CD4-positive, alpha-beta T cell treated with Interleukin-10 for 1 hour (primary cell): Measurements from ENCODE around the gene TMEM63A.

ENCODE experiments used
- DNase-seq: peaks from one replicate; pipeline ENCODE4 v3.0.0-alpha.2; 2020

The TMEM63A gene

DNA sequence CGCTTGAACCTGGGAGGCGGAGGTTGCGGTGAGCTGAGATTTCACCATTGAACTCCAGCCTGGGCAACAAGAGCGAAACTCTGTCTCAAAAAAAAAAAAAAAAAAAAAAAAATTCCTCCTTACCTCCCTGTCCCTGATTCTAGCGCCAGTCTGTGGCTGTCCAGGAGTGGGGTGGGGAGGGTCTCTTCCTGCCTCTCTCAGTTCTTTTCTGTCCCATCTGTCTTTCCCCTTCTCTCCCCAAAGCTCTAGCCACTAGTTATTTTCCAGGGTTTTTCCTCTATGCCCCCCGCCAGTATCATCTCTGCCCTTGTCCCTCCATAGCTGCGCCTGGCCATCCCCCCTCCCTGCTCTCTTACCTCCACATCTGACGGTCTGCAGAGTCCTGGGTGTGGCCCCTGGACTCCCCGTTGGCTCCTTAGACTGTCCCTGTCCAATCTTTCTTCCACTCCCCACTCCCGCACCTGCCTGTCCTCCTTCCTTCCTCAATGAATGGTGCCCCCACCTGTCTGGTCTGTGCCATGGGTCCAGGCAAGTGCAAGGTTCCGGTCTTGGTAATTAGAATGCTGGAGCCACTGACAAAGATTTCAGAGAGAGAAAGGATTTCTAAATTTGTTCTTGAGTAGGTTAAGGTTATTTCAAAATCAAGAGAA, 1.6 kb upstream of the TMEM63A start:
- DNase-seq: no peak

DNA sequence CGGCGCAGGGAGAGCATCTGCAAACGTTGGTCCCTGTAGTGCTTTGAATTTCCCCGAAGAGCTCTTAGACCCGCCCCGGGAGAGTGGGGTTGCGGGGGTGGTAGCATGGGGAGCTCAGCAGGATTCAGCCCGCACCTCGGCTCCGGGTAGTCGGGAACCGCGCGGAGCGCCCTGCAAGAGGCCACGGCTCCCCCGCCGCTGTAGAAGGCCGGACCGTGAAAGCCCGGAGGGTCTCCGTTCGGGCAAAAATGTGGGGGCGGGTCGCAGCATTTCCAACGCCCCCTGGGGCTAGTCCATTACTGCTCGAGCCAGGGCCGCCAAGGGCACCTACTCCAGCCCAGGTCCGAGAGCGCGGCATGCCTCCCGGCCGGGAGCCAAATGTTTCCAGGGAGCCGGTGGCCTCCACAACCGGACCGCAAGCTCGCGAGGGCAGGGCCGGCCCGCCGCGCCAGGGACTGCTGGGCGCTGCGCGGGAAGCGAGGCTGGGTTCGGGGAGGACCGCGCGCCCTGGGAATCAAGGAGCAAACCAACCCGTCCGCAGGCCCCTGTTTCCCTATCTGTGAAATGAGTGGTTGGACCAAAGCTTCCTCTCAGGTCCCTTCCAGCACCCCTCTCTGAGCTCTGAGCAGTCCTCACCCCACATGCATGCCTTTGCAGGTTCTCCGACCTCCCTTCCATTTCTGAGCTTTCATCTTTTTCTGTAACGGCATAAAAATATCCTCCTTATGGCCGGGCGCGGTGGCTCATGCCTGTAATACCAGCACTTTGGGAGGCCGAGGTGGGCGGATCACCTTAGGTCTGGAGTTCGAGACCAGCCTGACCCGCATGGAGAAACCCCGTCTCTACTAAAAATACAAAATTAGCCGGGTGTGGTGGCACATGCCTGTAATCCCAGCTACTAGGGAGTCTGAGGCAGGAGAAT, 775 bp upstream of the TMEM63A start:
- peak; percentile 35 for DNase-seq

GRCh38 chr1:225881081-225881958, 860 bp downstream of the TMEM63A start:
- DNase-seq: peak; percentile 58

- no peak for DNase-seq
These were observed 1.5 kb downstream of the TMEM63A start for GRCh38 chr1:225880636-225881035.

- DNase-seq: no peak
These were observed 2.0 kb downstream of the TMEM63A start for GRCh38 chr1:225880222-225880588.

- DNase-seq: peak; percentile 35
These were observed 2.5 kb downstream of the TMEM63A start for GRCh38 chr1:225879521-225880221.

DNA sequence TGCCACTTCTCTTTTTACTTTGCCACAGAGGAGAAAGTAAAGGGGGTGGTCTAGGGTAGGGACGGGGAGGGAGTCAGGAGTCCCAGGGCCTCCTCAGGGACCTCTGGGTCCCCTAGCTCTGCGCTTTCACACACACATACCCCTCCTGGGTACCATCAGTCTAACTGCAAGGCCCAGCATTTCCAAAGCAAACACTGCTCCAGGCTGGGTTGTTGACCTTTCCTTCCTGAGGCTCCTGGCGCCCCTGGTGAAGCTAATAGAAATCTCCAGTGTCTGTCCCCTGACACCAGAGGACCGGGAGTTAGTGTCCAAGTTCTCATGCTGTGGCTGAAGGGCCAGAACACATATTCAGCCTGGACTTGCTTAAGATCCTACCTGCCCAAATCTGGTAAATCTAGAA, 3.9 kb downstream of the TMEM63A start:
- DNase-seq: no peak

GRCh38 chr1:225877580-225877979, 4.6 kb downstream of the TMEM63A start:
- peak; percentile 25 for DNase-seq

DNA sequence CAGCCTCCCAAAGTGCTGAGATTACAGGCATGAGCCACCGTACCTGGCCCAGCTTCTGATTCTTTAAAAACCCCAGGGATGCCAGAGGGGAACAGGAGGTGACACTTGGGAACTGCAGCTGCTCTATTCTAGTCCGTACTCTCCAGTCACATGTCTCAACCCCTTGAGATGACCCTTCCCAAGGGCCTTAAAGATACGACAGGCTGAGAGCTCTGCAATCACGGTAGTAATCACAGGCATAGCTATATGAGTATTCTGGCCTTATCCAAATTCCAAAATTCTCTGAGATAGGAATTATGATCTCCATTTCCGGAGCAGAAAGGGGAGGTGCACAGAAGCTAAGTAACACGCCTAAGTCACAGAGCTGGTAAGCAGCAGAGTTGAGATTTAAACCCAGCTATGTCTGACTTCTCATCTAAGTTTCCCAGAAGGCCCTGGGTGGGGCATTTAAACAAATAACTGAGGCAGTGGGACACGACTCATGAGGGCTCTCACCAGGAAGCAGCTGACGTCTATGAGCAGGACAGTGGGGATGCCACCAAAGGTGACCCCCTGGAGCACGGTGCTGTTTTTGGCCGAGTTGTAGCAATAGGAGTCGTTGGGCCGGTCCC, 5.2 kb downstream of the TMEM63A start:
- DNase-seq: no peak

DNA sequence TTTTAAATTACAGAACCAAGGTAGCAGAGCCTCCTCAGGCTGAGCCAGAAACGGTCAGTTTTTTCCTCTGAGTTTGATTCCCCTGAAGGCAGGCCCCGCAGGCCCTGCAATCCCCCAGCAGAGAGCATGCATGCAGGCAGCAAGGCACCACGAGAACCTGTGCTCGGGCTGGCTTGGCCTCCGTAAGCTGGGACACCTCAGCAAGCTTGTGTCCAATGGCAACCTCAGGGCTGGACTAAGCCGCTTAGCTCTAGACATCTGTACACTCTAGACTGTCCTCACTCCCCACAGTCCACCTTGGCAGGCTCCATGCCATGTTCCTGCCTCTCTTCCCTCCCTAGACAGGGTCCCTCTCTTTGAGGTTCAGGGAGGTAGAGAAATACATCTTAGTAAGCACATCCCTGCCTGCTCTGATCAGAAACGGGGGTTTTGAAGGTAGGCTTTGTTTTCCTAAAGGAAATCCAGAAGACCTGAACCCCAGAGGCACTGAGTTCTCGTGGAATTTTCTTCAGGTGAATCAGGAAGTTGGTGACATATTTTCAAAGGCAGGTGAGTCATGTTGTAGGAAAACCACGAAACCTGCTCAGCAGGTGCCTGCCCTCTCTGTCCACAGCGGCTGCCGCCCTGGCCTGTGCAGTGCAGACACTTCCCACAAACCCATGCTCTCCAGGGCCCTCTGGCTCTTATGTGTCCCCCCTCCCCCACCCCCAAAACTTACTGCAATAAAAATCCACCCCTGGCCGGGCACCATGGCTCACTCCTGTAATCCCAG, 7.0 kb downstream of the TMEM63A start:
- DNase-seq: no peak

DNA sequence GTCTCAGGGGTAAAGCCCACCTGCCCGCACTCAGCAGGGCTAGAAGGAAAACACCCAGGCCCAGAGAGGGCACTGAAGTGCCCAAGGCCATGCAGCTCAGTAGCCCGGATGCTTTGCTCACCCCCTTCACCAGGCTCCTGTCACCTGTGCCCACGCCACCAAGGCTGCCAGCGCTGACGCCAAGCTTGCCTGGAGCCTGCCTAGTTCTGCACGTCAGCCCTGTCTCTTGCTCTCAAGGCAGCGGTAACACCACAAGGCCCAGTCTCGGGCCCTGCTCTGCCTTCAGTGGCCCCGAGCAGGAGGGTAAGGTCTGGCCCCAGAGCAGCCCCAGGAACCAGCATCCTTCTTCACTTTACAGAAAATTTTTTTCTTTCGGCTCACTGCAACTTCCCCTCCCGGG, 7.7 kb downstream of the TMEM63A start:
- no peak for DNase-seq

DNA sequence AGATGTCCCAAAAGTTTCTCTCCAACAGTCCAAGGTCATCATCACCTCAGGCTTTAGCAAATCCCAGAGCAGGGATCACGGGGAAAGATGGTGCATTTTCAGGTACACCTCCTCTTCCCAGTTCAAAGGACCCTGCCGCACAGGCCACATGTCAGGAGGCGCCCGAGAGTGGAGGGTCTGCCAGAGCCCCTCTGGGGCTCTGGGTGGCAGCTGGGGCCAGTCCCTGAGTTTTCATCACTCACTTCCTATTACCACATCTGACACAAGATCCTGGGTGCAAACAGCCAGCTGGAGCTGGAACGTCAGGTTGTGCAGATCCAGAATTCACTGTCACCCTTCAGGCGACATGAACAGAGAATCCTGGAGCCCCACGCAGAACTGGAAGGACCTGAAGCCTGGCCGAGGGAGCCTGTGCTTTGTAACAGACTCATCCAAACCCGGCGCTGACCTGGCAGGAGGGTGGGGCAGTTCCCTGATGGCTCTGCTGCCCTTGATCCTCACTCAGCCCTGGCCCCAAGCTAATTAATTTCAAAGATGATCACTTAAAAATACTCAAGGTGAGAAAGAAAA, 8.8 kb downstream of the TMEM63A start:
- no peak for DNase-seq

DNA sequence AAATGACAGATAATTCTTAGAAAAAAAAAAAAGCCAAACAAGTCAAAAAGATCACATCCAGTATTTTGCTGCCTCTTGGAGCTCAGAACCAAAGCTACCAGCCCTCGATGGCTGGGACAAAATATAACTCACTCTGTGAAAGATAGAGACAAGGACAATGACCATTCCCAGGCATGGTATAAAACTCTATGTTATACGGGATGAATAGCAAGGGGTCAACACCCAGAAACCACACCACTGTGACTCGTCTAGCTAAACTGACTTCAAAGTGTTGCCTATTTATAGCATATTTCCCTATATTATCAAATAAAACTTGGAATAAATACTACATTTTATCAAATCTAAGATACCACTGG, 10.1 kb downstream of the TMEM63A start:
- no peak for DNase-seq

GRCh38 chr1:225871359-225872074, 10.7 kb downstream of the TMEM63A start:
- DNase-seq: no peak

DNA sequence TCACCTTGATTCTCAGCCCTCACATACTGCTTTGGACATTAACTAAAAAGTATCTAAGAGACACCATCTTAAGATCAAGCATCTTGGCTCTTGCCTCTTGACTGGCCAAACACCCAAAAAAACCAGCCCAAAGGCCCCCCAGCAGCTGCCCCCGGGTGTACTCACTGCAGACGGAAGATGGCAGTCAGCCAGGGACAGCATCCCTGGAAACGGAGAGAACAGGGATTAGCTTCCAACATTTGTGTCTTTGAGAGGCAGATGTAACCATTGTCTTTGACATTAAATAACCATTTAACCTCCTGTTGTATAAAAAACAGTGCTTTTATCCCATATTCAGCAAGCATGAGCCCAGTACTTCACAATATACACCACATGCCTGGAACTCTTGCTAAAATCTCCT, 11.3 kb downstream of the TMEM63A start:
- no peak for DNase-seq

- DNase-seq: no peak
These were observed 13.4 kb downstream of the TMEM63A start for GRCh38 chr1:225868631-225869330.

DNA sequence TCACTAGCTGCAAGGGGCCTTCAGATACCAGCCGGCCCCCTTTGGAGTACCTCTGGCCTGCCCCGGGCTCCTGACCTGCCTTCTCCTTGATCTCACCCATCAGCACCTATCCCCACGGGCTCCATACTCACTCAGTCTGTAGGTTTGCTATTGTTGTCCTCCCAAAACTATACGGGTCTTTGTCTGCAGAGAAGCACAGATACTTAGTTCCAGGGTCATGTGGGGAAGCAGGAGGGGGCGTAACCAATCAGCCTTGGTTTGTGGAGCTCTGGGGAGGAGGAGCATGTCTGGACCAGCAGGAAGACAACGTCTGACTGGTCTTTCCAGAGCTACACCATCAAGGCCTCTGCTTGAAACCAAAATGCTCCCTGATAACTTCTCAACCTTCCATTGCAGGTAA, 15.2 kb downstream of the TMEM63A start:
- DNase-seq: no peak

DNA sequence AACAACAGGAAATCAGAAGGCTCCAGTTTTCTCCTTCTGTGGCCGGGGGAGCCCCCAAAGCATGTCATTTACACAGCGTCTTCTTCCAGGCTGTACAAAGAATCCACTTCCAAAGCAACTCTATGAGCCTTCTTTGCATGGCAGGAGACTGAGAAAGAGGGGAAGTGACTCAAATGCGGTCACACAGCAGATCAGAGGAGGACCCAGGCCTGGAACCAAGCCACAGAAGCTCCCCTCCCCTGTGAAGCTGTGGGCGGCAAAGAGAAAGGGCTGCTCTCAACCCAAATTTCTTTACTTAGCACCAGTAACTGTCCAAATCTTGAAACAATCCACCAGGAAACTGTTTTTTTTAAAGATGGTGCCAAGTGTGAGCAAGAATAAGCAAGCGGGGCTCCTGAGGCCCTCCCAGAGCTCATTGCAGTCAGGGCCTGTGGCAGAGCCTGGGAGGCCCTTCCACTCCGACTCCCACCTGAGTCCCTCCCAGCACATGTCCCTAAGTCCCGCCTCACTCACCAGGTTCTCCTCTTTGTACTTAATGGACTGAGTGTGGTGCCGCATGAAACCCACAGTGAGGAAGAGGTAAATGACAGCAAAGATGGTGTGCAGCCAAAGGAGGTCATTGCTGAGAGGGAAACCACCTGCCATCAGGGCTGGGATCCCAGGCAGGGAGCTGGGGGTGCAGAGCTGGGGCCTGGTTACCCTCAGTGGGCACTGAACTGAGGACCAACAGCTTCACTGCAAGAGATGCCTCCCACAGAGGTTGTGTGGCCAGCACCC, 15.9 kb downstream of the TMEM63A start:
- peak; percentile 66 for DNase-seq

DNA sequence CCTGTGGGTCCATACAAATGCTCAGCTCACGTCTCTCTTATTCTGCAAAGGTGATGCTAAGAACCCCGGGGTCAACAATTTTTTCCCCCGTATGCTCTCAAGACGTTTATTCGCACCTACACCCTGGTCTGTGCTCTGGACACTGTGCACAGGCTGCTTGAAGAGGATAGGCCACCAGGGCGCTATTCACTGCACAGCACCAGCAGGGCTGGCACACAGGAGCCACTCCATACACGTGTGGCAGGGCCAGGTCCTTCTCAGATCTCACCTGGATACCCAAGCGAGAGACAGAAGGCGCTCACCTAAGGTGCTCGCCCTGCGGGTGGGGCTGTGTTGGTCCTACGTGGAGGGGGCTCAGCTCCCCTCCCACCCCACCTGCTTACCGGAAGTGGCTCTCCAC, 16.7 kb downstream of the TMEM63A start:
- DNase-seq: no peak
